Uterus (tissue), 2 donors: ENCODE results near the gene NAPEPLD.

Source experiments
- CTCF ChIP-seq, 4 experiments: fragments of 200-600 bp in 2 of 4; fragments of 450-650 bp in 2 of 4; sonication (generic) in 2 of 4; IDR thresholded peaks; one replicate each; pipeline ENCODE4 v1.5.1; 2016 to 2019; ENCODE audit warnings: antibody characterized with exemption in 4 of 4, mild to moderate bottlenecking in 2 of 4, moderate library complexity in 1 of 4
- POLR2A ChIP-seq, 2 donors: fragments of 450-650 bp; IDR thresholded peaks; one replicate each; pipeline ENCODE4 v1.6.1; 2016; ENCODE audit warnings: antibody characterized with exemption in 2 of 2, mild to moderate bottlenecking in 1 of 2, moderate library complexity in 1 of 2

GRCh38 chr7:103068414-103069403 is 80.2 kb downstream of the NAPEPLD start:
- TF ChIP-seq CTCF (IDR thresholded peaks at IDR 0.05) (no peak), POLR2A (IDR thresholded peaks at IDR 0.05) (no peak)
